GM12878 (cell line): ENCODE results near the gene ADNP2. TPM values are rescaled to one million over a fixed set of nuclear protein-coding genes. Genes with fewer than 3 reads are reported as not detected.

ENCODE experiments used
- ATAC-seq: fragments of 200-7000 bp; cut with Tn5 transposase; 3 replicates; pipeline ENCODE4 v1.9.1; 2020; ENCODE audit warnings: mild to moderate bottlenecking, moderate library complexity
- BruUV-seq: library from RNA; stranded (reverse); fragments of 400-500 nt; replicated peaks from 2 replicates; lab custom pipeline; 2021; lab: Mats Ljungman, UMichigan
- CTCF ChIA-PET: fragments of 300-600 bp; sonication (Branson Sonifier 250); formaldehyde crosslinking; extraction: SDS; loops from one replicate; lab custom pipeline; 2021; ENCODE audit warnings: inconsistent platforms; lab: Yijun Ruan, JAX
- POLR2A ChIA-PET: fragments of 350-600 bp; formaldehyde crosslinking; extraction: SDS; loops from one replicate; lab custom pipeline; 2021; ENCODE audit warnings: inconsistent platforms; lab: Charles Lee
- RAD21 ChIA-PET: fragments of 300-600 bp; sonication (Branson Sonifier 250); formaldehyde crosslinking; loops from one replicate; lab custom pipeline; 2023; ENCODE audit warnings: antibody characterized with exemption; ENCODE audit not compliant: unreplicated experiment; lab: Charles Lee
- SMC1A ChIA-PET: fragments of 300-600 bp; sonication (Branson Sonifier 250); formaldehyde crosslinking; loops from one replicate; lab custom pipeline; 2023; ENCODE audit not compliant: unreplicated experiment, uncharacterized antibody; lab: Charles Lee
- DNase-seq: peaks from one replicate; pipeline ENCODE4 v3.0.0-alpha.2; 2011; ENCODE audit warnings: low read depth, low spot score
- FAIRE-seq: peaks from 3 replicates; lab custom pipeline; 2011; peaks lifted over from hg19 to GRCh38; lab: Jason Lieb, UNC
- H2AFZ ChIP-seq: 2 replicates; pipeline ENCODE4 v1.6.0; 2011; ENCODE audit warnings: low read depth, low read length, control low read depth; ENCODE audit not compliant: control insufficient read depth
- H3K27ac ChIP-seq: 2 replicates; pipeline ENCODE4 v1.5.1; 2011; ENCODE audit warnings: control low read depth; ENCODE audit not compliant: control insufficient read depth, insufficient read depth
- H3K27me3 ChIP-seq, 2 experiments: replicated peaks in 1 of 2; 2 replicates each; pipeline versions ENCODE4 v1.6.0 to v1.6.1; 2011; ENCODE audit warnings: low read length in 1 of 2; ENCODE audit not compliant: control insufficient read depth in 2 of 2, insufficient read depth in 2 of 2
- H3K36me3 ChIP-seq, 2 experiments: 2 replicates each; pipeline ENCODE4 v1.5.1; 2011; ENCODE audit warnings: low read length in 1 of 2; ENCODE audit not compliant: control insufficient read depth in 2 of 2, insufficient read depth in 2 of 2
- H3K4me1 ChIP-seq: 2 replicates; pipeline ENCODE4 v1.6.1; 2011; ENCODE audit warnings: mild to moderate bottlenecking, low read length, moderate library complexity, mixed read lengths; ENCODE audit not compliant: control insufficient read depth, insufficient read depth
- H3K4me2 ChIP-seq: 2 replicates; pipeline ENCODE4 v1.6.0; 2011; ENCODE audit warnings: control low read depth; ENCODE audit not compliant: control insufficient read depth, insufficient read depth
- H3K4me3 ChIP-seq: fragments of 200-600 bp; sonication (generic); 2 replicates; pipeline ENCODE4 v1.5.1; 2016
- H3K79me2 ChIP-seq: 2 replicates; pipeline ENCODE4 v1.6.0; 2011; ENCODE audit warnings: low read length; ENCODE audit not compliant: control insufficient read depth, insufficient read depth
- H3K9ac ChIP-seq: 2 replicates; pipeline ENCODE4 v1.8.0; 2011; ENCODE audit warnings: low read length, control low read depth, mixed read lengths; ENCODE audit not compliant: control insufficient read depth, insufficient read depth
- H3K9me3 ChIP-seq: replicated peaks from 3 replicates; pipeline ENCODE4 v1.5.1; 2011; ENCODE audit warnings: mild to moderate bottlenecking, low read length; ENCODE audit not compliant: control insufficient read depth, insufficient read depth
- H4K20me1 ChIP-seq: 2 replicates; pipeline ENCODE4 v1.6.0; 2011; ENCODE audit not compliant: control insufficient read depth, insufficient read depth
- NFIC ChIP-seq: IDR thresholded peaks from 2 replicates; pipeline ENCODE4 v1.6.1; 2012; ENCODE audit warnings: low read depth, mild to moderate bottlenecking, inconsistent platforms, low read length, moderate library complexity
- NKRF ChIP-seq: fragments of 450-650 bp; conservative IDR thresholded peaks from 2 replicates; pipeline ENCODE4 v1.6.1; 2017; ENCODE audit warnings: mild to moderate bottlenecking, moderate library complexity
- POLR2AphosphoS5 ChIP-seq: IDR thresholded peaks from 2 replicates; pipeline ENCODE4 v1.6.1; 2011; ENCODE audit warnings: mild to moderate bottlenecking, low read length, inconsistent platforms
- SMARCA5 ChIP-seq: fragments of 450-650 bp; IDR thresholded peaks from 2 replicates; pipeline ENCODE4 v1.6.1; 2017; ENCODE audit warnings: mild to moderate bottlenecking
- SPI1 ChIP-seq: IDR thresholded peaks from 2 replicates; pipeline ENCODE4 v1.6.1; 2011; ENCODE audit warnings: low read depth, mild to moderate bottlenecking, low read length, moderate library complexity, borderline replicate concordance; ENCODE audit not compliant: insufficient read depth
- ZBTB11 ChIP-seq: fragments of 450-650 bp; formaldehyde crosslinking; IDR thresholded peaks from 2 replicates; pipeline ENCODE4 v1.5.0; 2022; ENCODE audit warnings: mild to moderate bottlenecking, missing genetic modification characterization
- WGBS: methylation state at CpG from one replicate; pipeline ENCODE4 v1.1.6; 2016; ENCODE audit warnings: low lambda C conversion rate; ENCODE audit not compliant: insufficient replicate concordance, insufficient coverage; ENCODE audit errors: missing lambda C conversion rate; 5-methylcytosine and 5-hydroxymethylcytosine counted together
- in situ Hi-C: fragments of 300-500 bp; cut with MboI; formaldehyde crosslinking; loops from 9 replicates; pipeline ENCODE4 v1.14.3; 2018; ENCODE audit warnings: mixed read lengths
- intact Hi-C: fragments of 100-400 bp; cut with micrococcal nuclease; formaldehyde crosslinking; loops from one replicate; pipeline ENCODE4 v1.14.2; 2022; ENCODE audit not compliant: unreplicated experiment
- polyA plus RNA-seq, 11 experiments: library from polyadenylated mRNA; depleted of rRNA in 4 of 11; unstranded in 6 of 11; stranded (reverse) in 5 of 11; fragments of >200 nt; fragmentation: Nextera tagmentation in 4 of 11; fragmentation: Illumina TruSeq in 1 of 11; extraction: Ambion mirVana in 4 of 11; extraction: Trizol in 1 of 11; gene quantifications; 1 replicate in 1 of 11; 2 replicates in 10 of 11; pipeline versions ENCODE4 v1.2.1 to v1.2.3, GENCODE V29; 2011 to 2016; ENCODE audit warnings: inconsistent platforms in 2 of 11, missing spikeins in 2 of 11, low read depth in 1 of 11
- total RNA-seq, 4 experiments: library from RNA; depleted of rRNA in 3 of 4; stranded (reverse); fragments of >200 nt in 3 of 4; fragmentation: Illumina TruSeq in 1 of 4; extraction: Trizol in 1 of 4; gene quantifications; 2 replicates each; pipeline versions ENCODE4 v1.2.1 to v1.2.3, GENCODE V29; 2013 to 2021

Gene ADNP2
- total and polyA plus RNA-seq, 10 of the 15 experiments (the other 5 are each of a cell fraction or from before 2014, with no cell fraction given) = 3.7 to 25.1 (median 13.0) TPM

GRCh38 chr18:80103231-80103630, 5.8 kb upstream of the ADNP2 start (continued):
- no peak for TF ChIP-seq ZBTB11 (CRISPR knock-in tag)
- no peak for TF ChIP-seq SMARCA5
- TF ChIP-seq SPI1 = no peak
- no peak for TF ChIP-seq NFIC
- TF ChIP-seq, all 136 proteins: peak for 0

DNA sequence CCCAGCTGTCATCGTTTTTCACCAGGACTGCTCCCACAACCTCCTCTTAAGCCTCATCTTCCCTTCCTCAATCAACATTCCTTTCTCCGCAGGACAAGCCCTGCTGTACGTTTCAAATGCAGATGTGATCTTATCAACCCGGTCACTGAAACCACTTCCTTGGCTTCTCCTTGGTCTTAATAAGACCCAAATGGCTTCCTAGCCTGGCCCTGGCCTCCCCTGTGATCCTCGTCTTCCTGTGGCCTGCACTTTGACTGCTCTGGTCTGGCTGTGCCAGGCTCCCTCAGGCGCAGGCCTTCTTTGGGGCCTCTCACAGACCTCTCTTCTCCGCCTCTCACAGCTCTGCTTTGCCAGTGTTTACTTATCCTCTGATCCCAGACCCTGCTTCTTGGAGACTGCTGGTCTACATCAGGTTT, 4.7 kb upstream of the ADNP2 start:
- in situ Hi-C loops = no loop called here
- TF ChIP-seq POLR2AphosphoS5 (no peak), NKRF (no peak)
- RAD21 ChIA-PET = no interaction called here
- Histone ChIP-seq H3K4me1 (peaks cover 13% of the 10 kb centered on the region), H2AFZ (no peak overlapping the region), H3K27me3 (no peaks in the 10 kb centered on the region), H3K27ac (no peak overlapping the region), H3K4me2 (no peak overlapping the region), H3K4me3 (no peak overlapping the region), H3K79me2 (no peaks in the 10 kb centered on the region), H4K20me1 (no peaks in the 10 kb centered on the region), H3K9ac (no peak overlapping the region), H3K36me3 (no peaks in the 10 kb centered on the region), H3K9me3 (peaks cover 2% of the 10 kb centered on the region; the same call in 2 of the 3 replicates)
- no peak for DNase-seq
- CTCF ChIA-PET = interaction anchor here (1.5 kb wide), 1 partner anchor 69 kb away, joined by 4 read pairs; no protein-coding TSS in a partner anchor
- SMC1A ChIA-PET = interaction anchor here (0.6 to 3.2 kb wide), 2 partner anchors 9 to 121 kb away, joined by 3 to 11 read pairs; no protein-coding TSS in a partner anchor
- intact Hi-C loops = loop anchor here (2.0 kb wide), 1 partner anchor 116 kb away; the partner anchor contains the start of gene TXNL4A
- 73% methylated on average over 7 of the region's 7 CpGs for WGBS
- no peak for ATAC-seq
- POLR2A ChIA-PET = no interaction called here
- FAIRE-seq = no peak
- BruUV-seq = no TSS peak
